DOHH2 (cell line): ENCODE data around the gene TBCK.

Experiments used
- EZH2phosphoT487 ChIP-seq: fragments of 200-600 bp; sonication (generic); IDR thresholded peaks from 2 replicates; pipeline ENCODE4 v1.6.1; 2017; ENCODE audit warnings: borderline replicate concordance, mild to moderate bottlenecking, antibody characterized with exemption, low read length, moderate library complexity, mixed read lengths
- TF ChIP-seq, protein P1 (sequence below): fragments of 200-600 bp; sonication (generic); IDR thresholded peaks from one replicate; pipeline ENCODE4 v1.5.1; 2014; ENCODE audit warnings: antibody characterized with exemption, mild to moderate bottlenecking, low read depth, low read length; ENCODE audit not compliant: poor library complexity, severe bottlenecking

DNA sequence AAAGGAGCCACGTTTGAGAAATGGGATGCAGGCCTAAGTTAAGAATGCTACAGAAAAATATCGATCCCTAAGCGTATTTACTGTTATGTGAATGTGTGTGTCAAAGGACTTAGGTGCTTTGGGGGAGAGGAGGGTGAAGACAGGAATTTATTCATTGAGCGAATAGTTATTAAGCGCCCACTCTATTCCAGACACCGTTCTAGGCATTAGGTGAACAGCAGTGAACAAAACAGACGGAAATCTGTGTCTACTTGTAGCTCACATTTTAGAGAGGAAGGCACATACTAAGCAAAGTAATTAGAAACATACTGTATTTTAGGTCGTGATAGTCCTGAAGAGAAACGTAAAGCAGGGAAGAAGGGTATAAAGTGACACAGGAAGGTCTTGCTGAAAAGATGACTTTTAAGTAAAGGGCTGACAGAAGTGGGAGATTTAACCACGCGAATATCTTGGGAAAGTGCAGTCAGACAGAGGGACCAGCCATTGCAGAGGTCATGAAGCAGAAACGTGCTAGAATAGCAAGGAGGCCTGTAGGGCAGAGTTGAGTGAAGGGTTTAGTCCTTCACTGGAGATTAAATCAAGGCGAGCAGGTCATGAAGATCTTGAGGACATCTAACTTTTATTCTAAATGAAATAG, 882 bp upstream of the TBCK start:
- TF ChIP-seq, protein P1, sequence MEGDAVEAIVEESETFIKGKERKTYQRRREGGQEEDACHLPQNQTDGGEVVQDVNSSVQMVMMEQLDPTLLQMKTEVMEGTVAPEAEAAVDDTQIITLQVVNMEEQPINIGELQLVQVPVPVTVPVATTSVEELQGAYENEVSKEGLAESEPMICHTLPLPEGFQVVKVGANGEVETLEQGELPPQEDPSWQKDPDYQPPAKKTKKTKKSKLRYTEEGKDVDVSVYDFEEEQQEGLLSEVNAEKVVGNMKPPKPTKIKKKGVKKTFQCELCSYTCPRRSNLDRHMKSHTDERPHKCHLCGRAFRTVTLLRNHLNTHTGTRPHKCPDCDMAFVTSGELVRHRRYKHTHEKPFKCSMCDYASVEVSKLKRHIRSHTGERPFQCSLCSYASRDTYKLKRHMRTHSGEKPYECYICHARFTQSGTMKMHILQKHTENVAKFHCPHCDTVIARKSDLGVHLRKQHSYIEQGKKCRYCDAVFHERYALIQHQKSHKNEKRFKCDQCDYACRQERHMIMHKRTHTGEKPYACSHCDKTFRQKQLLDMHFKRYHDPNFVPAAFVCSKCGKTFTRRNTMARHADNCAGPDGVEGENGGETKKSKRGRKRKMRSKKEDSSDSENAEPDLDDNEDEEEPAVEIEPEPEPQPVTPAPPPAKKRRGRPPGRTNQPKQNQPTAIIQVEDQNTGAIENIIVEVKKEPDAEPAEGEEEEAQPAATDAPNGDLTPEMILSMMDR, result no peak
- no peak for TF ChIP-seq EZH2phosphoT487
